Pancreas (tissue), 10 donors: ENCODE data around the gene SPX. TPM values are rescaled to one million over a fixed set of nuclear protein-coding genes. Genes with fewer than 3 reads are reported as not detected.

Experiments
- ATAC-seq, 4 donors: fragments of 200-7000 bp; cut with Tn5 transposase; one replicate each; pipeline versions ENCODE4 v1.8.0 to v1.9.1; 2020; ENCODE audit warnings: mild to moderate bottlenecking in 4 of 4, moderate library complexity in 4 of 4
- DNase-seq, 6 donors: peaks; one replicate each; pipeline ENCODE4 v3.0.0-alpha.2; 2020
- FAIRE-seq: peaks from 2 replicates; lab custom pipeline; 2012; peaks lifted over from hg19 to GRCh38; lab: Jason Lieb, UNC
- H3K27ac ChIP-seq, 4 donors: fragments of 200-600 bp; sonication (generic); 1 replicate in 3 of 4; 2 replicates in 1 of 4; pipeline versions ENCODE4 v1.5.0 to v1.8.0; 2020
- H3K27me3 ChIP-seq, 4 donors: fragments of 200-600 bp; one replicate each; pipeline ENCODE4 v1.8.0; 2021
- H3K36me3 ChIP-seq, 3 donors: fragments of 200-600 bp; sonication (generic) in 1 of 3; one replicate each; pipeline versions ENCODE4 v1.5.0 to v1.8.0; 2020 to 2021
- H3K4me1 ChIP-seq, 3 donors: fragments of 200-600 bp; one replicate each; pipeline ENCODE4 v1.8.0; 2021
- H3K4me3 ChIP-seq, 4 donors: fragments of 200-600 bp; sonication (generic) in 2 of 4; one replicate each; pipeline versions ENCODE4 v1.5.0 to v1.8.0; 2020 to 2021
- H3K9me3 ChIP-seq, 4 donors: fragments of 200-600 bp; one replicate each; pipeline ENCODE4 v1.8.0; 2021
- CTCF ChIP-seq, 4 donors: fragments of 200-600 bp; sonication (generic) in 3 of 4; IDR thresholded peaks; one replicate each; pipeline versions ENCODE4 v1.5.0 to v1.8.0; 2021; ENCODE audit warnings: antibody characterized with exemption in 4 of 4
- WGBS, 2 donors: extraction: QIAGEN DNeasy Blood & Tissue Kit; methylation state at CpG; one replicate each; pipeline ENCODE4 v1.1.7; 2013; 5-methylcytosine and 5-hydroxymethylcytosine counted together
- intact Hi-C, 3 donors: fragments of 100-400 bp; cut with DNase I; formaldehyde crosslinking; loops; one replicate each; pipeline versions ENCODE4 v1.11.1 to v1.14.2; 2022
- polyA plus RNA-seq, 2 donors: library from polyadenylated mRNA; stranded (reverse); fragments of 200-250 nt; gene quantifications; one replicate each; pipeline ENCODE4 v1.2.3, GENCODE V29; 2013
- total RNA-seq, 6 donors: library from RNA; stranded (reverse); fragmentation: NEBNext Ultra II Directional in 4 of 6; extraction: Animal tissue kit (Norgen Biotek cat#: 25700) in 4 of 6; gene quantifications; one replicate each; pipeline versions ENCODE4 v1.2.1 to v1.2.4, GENCODE V29; 2021 to 2023
- donor health status: healthy with polysubstance abuse.
- donor health status: DM: no; HTN: no; CAD: no; lungs with moderate emphysema.
- donor health status: DM: no; HTN: no; CAD: no.
- donor health status: control.
- donor health status: control.
- donor health status: Bipolar disorder and iron deficiency.
- donor health status: DM: yes; HTN: yes; CAD: no.
- donor health status: DM: no; HTN: no; CAD: no.
- donor health status: DM: no; HTN: no; CAD: no.
- donor health status: DM: yes; HTN: yes; CAD: no.

SPX gene
- total and polyA plus RNA-seq, 8 donors, result 11.7 to 31.0 (median 20.3) TPM

- H3K27ac ChIP-seq, result no peak overlapping the region
- FAIRE-seq (no peak), ATAC-seq (no peak), DNase-seq (no peak)
- no peaks in the 10 kb centered on the region for H3K27me3 ChIP-seq
- WGBS, 2 donors, result 74% methylated on average over 2 of the region's 2 CpGs
- no peaks in the 10 kb centered on the region for H3K9me3 ChIP-seq
- intact Hi-C loops, result no loop called here
- H3K36me3 ChIP-seq, result no peaks in the 10 kb centered on the region
- no peaks in the 10 kb centered on the region for H3K4me1 ChIP-seq
- H3K4me3 ChIP-seq, result no peak overlapping the region
- no peak for TF ChIP-seq CTCF (IDR thresholded peaks at IDR 0.05)
Observed at GRCh38 chr12:21576431-21576830, 50.3 kb downstream of the SPX start.

GRCh38 chr12:21577516-21577915 is 51.4 kb downstream of the SPX start:
- Histone ChIP-seq H3K27ac (no peak overlapping the region), H3K27me3 (no peaks in the 10 kb centered on the region), H3K36me3 (no peaks in the 10 kb centered on the region), H3K4me3 (no peak overlapping the region), H3K4me1 (no peaks in the 10 kb centered on the region), H3K9me3 (no peaks in the 10 kb centered on the region)
- intact Hi-C loops, result no loop called here
- TF ChIP-seq CTCF (IDR thresholded peaks at IDR 0.05), result no peak
- no peak for DNase-seq
- no peak for FAIRE-seq
- ATAC-seq, result no peak
- 81 to 83% methylated on average over 1 of the region's 1 CpG for WGBS, 2 donors

GRCh38 chr12:21580748-21581516 is 54.8 kb downstream of the SPX start:
- 65 to 76% methylated on average over 4 of the region's 4 CpGs for WGBS, 2 donors
- intact Hi-C loops, result no loop called here
- no peak for TF ChIP-seq CTCF (IDR thresholded peaks at IDR 0.05)
- no peak overlapping the region for H3K27ac ChIP-seq
- no peaks in the 10 kb centered on the region for H3K4me1 ChIP-seq
- no peaks in the 10 kb centered on the region for H3K9me3 ChIP-seq
- H3K4me3 ChIP-seq, result no peak overlapping the region
- no peaks in the 10 kb centered on the region for H3K27me3 ChIP-seq
- H3K36me3 ChIP-seq, result no peaks in the 10 kb centered on the region
- FAIRE-seq (no peak), DNase-seq (no peak), ATAC-seq (no peak)

Other genes starting within 250 kb of the SPX start
- gene SLCO1A2, start 191.4 kb upstream of the SPX start, total RNA-seq, result under 1 TPM in 5 of 6 donors, not detected in 1; 0.04 to 0.34 (median 0.09) TPM
- gene SLCO1A2, start 191.4 kb upstream of the SPX start, polyA plus RNA-seq, result under 1 TPM in 1 of 2 donors, not detected in 1; 0.21 TPM
- 100 to 1,000 TPM in 2 of 6 donors, 10 to 100 TPM in 3, 1 to 10 TPM in 1; 2.2 to 449 (median 30.7) TPM for gene IAPP, start 153.4 kb upstream of the SPX start, total RNA-seq
- gene IAPP, start 153.4 kb upstream of the SPX start, polyA plus RNA-seq, result 1,000 to 10,000 TPM in 1 of 2 donors, 100 to 1,000 TPM in 1; 121 to 1,679 TPM
- gene PYROXD1, start 88.6 kb upstream of the SPX start, total RNA-seq, result 10 to 100 TPM; 11.4 to 31.0 (median 17.1) TPM
- 10 to 100 TPM; 10.9 to 14.1 TPM for gene PYROXD1, start 88.6 kb upstream of the SPX start, polyA plus RNA-seq
- 10 to 100 TPM in 3 of 6 donors, 1 to 10 TPM in 3; 6.0 to 17.1 (median 9.6) TPM for gene RECQL, start 24.7 kb upstream of the SPX start, total RNA-seq
- gene RECQL, start 24.7 kb upstream of the SPX start, polyA plus RNA-seq, result 1 to 10 TPM; 4.8 to 7.5 TPM
- 10 to 100 TPM; 11.1 to 25.5 (median 17.9) TPM for gene GOLT1B, start 24.5 kb upstream of the SPX start, total RNA-seq
- gene GOLT1B, start 24.5 kb upstream of the SPX start, polyA plus RNA-seq, result 10 to 100 TPM; 10.5 to 15.4 TPM
- gene GYS2, start 78.6 kb downstream of the SPX start, total RNA-seq, result not detected
- gene GYS2, start 78.6 kb downstream of the SPX start, polyA plus RNA-seq, result not detected
- 100 to 1,000 TPM; 216 to 364 (median 247) TPM for gene LDHB, start 131.5 kb downstream of the SPX start, total RNA-seq
- 100 to 1,000 TPM in 1 of 2 donors, 10 to 100 TPM in 1; 97.6 to 108 TPM for gene LDHB, start 131.5 kb downstream of the SPX start, polyA plus RNA-seq
- gene KCNJ8, start 248.4 kb downstream of the SPX start, total RNA-seq, result 10 to 100 TPM; 17.3 to 28.8 (median 25.2) TPM
- 10 to 100 TPM in 1 of 2 donors, 1 to 10 TPM in 1; 7.9 to 19.4 TPM for gene KCNJ8, start 248.4 kb downstream of the SPX start, polyA plus RNA-seq